Measurements from ENCODE around the gene WDR86.

- TF ChIP-seq EZH2 (IDR thresholded peaks at IDR 0.05; ENCODE audit: insufficient read depth, poor library complexity, severe bottlenecking) (no peak), EZH2phosphoT487 (IDR thresholded peaks at IDR 0.05; ENCODE audit: insufficient read depth, low read depth) (no peak)
These were observed 40.2 kb upstream of the WDR86 start for GRCh38 chr7:151449990-151450389.
